Thyroid gland (tissue), 4 donors: ENCODE measurements around the gene C10orf90.

ENCODE experiments used
- POLR2A ChIP-seq, 2 donors: fragments of 450-650 bp; IDR thresholded peaks; one replicate each; pipeline ENCODE4 v1.6.1; 2017; ENCODE audit warnings: antibody characterized with exemption in 2 of 2, mild to moderate bottlenecking in 2 of 2, moderate library complexity in 1 of 2
- TF ChIP-seq, protein P1 (sequence below), 6 experiments: fragments of 200-600 bp in 3 of 6; fragments of 450-650 bp in 3 of 6; sonication (generic) in 3 of 6; IDR thresholded peaks; one replicate each; pipeline ENCODE4 v1.5.1; 2016 to 2019; ENCODE audit warnings: antibody characterized with exemption in 6 of 6, mild to moderate bottlenecking in 2 of 6, inconsistent platforms in 1 of 6, moderate library complexity in 1 of 6

- TF ChIP-seq, protein P1, sequence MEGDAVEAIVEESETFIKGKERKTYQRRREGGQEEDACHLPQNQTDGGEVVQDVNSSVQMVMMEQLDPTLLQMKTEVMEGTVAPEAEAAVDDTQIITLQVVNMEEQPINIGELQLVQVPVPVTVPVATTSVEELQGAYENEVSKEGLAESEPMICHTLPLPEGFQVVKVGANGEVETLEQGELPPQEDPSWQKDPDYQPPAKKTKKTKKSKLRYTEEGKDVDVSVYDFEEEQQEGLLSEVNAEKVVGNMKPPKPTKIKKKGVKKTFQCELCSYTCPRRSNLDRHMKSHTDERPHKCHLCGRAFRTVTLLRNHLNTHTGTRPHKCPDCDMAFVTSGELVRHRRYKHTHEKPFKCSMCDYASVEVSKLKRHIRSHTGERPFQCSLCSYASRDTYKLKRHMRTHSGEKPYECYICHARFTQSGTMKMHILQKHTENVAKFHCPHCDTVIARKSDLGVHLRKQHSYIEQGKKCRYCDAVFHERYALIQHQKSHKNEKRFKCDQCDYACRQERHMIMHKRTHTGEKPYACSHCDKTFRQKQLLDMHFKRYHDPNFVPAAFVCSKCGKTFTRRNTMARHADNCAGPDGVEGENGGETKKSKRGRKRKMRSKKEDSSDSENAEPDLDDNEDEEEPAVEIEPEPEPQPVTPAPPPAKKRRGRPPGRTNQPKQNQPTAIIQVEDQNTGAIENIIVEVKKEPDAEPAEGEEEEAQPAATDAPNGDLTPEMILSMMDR (IDR thresholded peaks at IDR 0.05), result no peak
- TF ChIP-seq POLR2A (IDR thresholded peaks at IDR 0.05), result no peak
Observed at GRCh38 chr10:126375926-126376554, 294.5 kb downstream of the C10orf90 start.
